Measurements from ENCODE around the gene PAQR3.

- no peak for TF ChIP-seq SREBF2 (CRISPR knock-in tag; IDR thresholded peaks at IDR 0.05)
- TF ChIP-seq ZNF707 (CRISPR knock-in tag; conservative IDR thresholded peaks at IDR 0.05): no peak
- no peak for TF ChIP-seq HINFP (tag; conservative IDR thresholded peaks at IDR 0.05; ENCODE audit: low read depth)
- no peak for TF ChIP-seq CTCF (IDR thresholded peaks at IDR 0.05 in 2 of 3, conservative IDR thresholded peaks at IDR 0.05 in 1 of 3; ENCODE audit: insufficient read depth in 2 of 3, low read depth in 1 of 3, low read length in 3 of 3)
- TF ChIP-seq TFAP4 (CRISPR knock-in tag; IDR thresholded peaks at IDR 0.05; ENCODE audit: borderline replicate concordance): no peak
- TF ChIP-seq ZEB2 (IDR thresholded peaks at IDR 0.05): no peak
- no peak for TF ChIP-seq MXI1 (IDR thresholded peaks at IDR 0.05; ENCODE audit: low read depth, low read length)
- TF ChIP-seq MTA3 (IDR thresholded peaks at IDR 0.05; ENCODE audit: borderline replicate concordance): no peak
- no peak for TF ChIP-seq CEBPB (tag; IDR thresholded peaks at IDR 0.05)
- no peak for TF ChIP-seq POLR2A (conservative IDR thresholded peaks at IDR 0.05)
Measured at GRCh38 chr4:78940752-78941151, 1.5 kb upstream of the PAQR3 start.

Measured in K562 (cell line).